NCI-H1436 treated with DMSO at 0.1 percent for 48 hours (cell line): ENCODE measurements around the gene KCNJ12.
"Not testable (repeated sequence)": the region's sequence is repeated elsewhere in the genome, so short reads cannot be mapped to it uniquely, and the experiment has no call there.

Source experiments
- DNase-seq: peaks from one replicate; lab custom pipeline; 2025; lab: John Stamatoyannopoulos, UW

The KCNJ12 gene

DNA sequence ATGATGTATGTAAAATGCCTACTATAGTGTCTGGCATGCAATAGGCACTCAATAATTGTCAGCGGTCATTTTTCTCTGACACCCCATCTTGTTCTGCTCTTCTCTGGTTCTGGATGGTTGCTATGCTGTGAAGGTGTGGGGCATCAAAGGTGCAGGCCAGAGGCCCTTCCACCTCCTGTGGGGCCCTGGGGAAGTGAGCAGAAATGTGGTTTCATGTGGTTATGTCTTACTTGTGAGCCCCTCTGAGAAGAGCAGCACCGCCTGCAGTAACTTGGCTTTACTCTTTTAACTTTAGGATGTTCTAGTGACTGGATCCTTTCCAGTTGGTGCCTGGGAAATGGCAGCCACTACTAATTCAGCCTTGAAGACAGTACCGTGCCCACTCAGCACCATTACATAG, 32.1 kb downstream of the KCNJ12 start:
- DNase-seq = not testable (repeated sequence)

- not testable (repeated sequence) for DNase-seq
Observed at GRCh38 chr17:21408766-21409300, 32.7 kb downstream of the KCNJ12 start.

GRCh38 chr17:21409388-21409787, 33.2 kb downstream of the KCNJ12 start:
- DNase-seq = not testable (repeated sequence)

DNA sequence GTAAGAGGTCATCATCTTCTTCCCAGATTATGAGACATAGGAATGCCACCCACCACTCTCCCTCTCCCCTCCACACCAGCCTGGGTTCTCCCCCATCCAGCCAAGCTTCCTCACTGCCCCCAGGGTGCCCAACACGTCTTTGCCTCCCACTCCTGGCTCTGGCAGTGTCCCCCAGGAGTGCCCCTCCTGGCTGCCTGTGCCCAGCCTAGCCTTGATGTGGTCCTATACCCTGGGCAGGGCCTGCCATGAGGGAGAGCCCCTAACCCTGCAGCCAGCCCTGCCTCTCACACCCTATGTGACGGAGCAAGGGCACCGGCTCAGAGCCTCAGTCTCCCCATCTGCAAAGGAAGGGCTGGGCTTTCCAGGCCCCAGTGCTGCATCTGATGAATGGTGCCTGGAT, 33.8 kb downstream of the KCNJ12 start:
- not testable (repeated sequence) for DNase-seq

DNA sequence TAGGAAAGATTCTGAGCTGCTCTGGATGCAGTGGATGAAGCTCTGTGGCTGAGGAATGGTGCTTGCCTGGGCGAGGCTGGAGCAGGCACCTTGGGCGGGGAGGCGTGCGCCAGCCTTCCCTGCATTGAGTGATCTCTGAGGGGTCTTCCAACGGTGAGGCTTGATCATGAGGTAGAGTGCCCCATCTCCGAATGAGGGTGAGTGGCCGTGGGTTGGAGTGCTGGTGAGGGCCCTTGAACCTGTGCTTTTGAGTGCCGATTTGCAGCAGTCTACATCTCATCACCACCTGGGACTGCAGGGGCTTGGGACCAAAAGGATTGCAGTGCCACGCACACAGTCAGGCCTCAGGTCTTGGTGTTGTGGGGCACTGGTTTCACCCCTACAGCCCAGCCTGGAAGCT, 34.2 kb downstream of the KCNJ12 start:
- DNase-seq = not testable (repeated sequence)

- not testable (repeated sequence) for DNase-seq
Observed at GRCh38 chr17:21410906-21411678, 34.9 kb downstream of the KCNJ12 start.

GRCh38 chr17:21411679-21412205, 35.6 kb downstream of the KCNJ12 start:
- DNase-seq = not testable (repeated sequence)

DNA sequence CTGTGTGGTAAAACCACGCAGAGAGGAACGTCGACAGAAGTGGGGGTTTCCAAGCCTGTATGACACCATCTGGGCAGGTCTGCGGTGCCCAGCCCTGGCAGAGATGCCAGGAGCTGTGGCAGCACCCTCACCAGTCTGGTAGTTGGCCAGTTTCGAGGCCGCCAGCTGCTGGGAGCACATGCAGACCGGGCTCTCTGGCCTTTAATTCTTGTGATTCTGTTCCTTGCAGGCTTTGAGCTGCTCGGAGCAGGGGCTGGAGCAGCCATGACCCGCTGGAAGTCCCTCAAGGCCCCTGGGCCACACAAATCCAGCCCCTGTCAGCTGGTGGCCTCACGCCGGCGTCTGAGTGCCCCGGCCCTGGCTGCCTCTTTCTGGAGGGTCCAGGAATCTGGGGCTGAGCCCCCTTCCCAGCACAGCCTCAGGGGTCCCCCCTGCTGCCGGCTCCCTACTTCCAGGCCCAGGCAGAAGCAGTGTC, 36.1 kb downstream of the KCNJ12 start:
- not testable (repeated sequence) for DNase-seq

- DNase-seq = not testable (repeated sequence)
Observed at GRCh38 chr17:21413570-21414279, 37.6 kb downstream of the KCNJ12 start.

DNA sequence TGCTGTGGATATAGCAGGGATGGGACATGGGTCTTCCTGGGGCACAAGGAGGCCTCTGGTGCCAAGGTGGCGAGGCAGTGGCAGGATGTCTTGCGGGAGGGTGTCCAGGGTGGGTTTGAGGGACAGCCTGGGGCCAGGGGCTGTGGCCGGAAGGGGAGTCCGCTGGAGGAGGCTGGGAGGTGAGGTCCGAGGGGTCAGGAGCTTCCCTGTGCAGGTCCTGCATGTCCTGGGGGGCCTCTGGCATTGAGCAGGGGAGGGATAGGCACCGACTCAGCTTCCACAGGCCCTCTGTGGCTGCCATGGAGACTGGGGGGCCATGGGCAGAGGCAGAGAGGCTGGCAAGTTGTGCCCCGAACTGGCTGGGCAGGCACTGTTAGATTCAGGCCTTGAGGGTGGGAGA, 38.5 kb downstream of the KCNJ12 start:
- DNase-seq = not testable (repeated sequence)

DNA sequence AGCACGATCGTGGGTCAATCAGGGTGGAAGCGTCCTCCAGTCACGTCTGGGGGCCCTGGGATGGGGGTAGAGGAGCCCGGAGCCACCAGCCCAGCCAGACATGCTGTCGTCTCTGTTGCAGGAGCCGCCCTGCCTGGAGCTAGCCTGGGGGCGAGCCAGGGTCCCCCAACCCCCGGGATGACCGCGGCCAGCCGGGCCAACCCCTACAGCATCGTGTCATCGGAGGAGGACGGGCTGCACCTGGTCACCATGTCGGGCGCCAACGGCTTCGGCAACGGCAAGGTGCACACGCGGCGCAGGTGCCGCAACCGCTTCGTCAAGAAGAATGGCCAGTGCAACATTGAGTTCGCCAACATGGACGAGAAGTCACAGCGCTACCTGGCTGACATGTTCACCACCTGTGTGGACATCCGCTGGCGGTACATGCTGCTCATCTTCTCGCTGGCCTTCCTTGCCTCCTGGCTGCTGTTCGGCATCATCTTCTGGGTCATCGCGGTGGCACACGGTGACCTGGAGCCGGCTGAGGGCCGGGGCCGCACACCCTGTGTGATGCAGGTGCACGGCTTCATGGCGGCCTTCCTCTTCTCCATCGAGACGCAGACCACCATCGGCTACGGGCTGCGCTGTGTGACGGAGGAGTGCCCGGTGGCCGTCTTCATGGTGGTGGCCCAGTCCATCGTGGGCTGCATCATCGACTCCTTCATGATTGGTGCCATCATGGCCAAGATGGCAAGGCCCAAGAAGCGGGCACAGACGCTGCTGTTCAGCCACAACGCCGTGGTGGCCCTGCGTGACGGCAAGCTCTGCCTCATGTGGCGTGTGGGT, 39.2 kb downstream of the KCNJ12 start:
- DNase-seq = not testable (repeated sequence)

DNA sequence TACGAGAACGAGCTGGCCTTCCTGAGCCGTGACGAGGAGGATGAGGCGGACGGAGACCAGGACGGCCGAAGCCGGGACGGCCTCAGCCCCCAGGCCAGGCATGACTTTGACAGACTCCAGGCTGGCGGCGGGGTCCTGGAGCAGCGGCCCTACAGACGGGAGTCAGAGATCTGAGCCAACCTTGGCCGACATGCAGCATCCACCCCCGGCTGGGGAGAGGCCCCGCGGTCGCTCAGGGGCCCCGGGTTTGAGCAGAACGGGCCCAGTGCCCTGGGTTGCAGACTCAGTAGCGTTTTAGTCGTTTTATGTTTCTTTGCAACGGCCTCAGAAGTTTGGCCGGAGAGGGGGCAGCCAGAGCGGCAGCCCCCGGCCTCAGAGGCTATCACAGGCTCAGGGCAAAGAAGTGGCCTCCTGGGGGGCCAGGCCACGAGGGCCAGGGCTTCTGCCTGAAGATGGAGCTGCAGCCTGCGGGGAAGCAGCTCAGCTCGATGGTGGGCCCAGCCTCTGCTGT, 40.4 kb downstream of the KCNJ12 start:
- DNase-seq = not testable (repeated sequence)

GRCh38 chr17:21417349-21417748, 41.2 kb downstream of the KCNJ12 start:
- DNase-seq = not testable (repeated sequence)

GRCh38 chr17:21417921-21418320, 41.8 kb downstream of the KCNJ12 start:
- no peak for DNase-seq

- DNase-seq = no peak
Observed at GRCh38 chr17:21418446-21419298, 42.5 kb downstream of the KCNJ12 start.

DNA sequence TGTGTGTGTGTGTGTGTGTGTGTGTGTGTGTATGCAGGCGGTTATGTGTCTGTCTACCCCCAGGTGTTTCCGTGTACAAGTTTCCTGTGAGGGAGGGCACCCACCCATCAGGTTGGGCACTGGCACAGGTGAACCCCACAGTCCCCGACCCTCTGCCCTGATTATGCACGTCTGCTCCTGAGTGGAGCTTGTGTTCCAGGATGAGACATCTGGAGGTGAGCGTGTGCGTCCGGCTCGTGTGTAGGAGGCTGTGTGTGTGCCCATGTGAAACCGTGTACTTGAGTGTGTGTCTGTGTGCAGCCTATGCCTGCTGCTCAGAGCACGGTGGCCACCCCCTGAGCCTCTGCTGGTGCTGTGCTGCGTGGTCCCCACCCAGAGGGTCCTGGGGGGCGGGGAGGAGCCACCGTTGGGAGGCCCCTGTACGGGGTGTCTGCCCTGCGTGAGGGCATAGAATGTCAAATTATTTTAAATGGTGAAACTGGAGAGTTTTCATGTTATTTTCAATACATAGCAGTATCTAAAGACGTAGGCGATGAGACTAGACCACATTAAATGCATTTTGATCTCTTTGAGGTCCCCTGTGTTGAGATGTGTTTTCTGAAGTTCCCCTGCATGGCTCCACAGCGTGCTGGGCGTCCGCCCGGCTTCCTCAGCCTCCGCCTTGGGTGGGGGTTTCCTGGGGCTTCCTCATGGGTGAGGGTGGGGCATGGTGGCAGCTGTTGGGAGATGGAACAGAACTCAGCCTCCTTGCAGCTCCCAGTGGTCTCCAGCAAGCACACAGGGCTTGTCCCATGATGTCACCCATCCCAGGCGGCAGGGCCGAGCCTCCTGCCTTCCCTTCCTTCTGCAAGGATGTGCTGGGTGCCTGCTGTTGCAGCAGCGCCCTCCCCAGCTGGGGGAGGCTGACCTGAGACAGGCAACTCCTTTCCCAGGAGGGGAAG, 43.4 kb downstream of the KCNJ12 start:
- no peak for DNase-seq

- not testable (repeated sequence) for DNase-seq
Observed at GRCh38 chr17:21420503-21421090, 44.4 kb downstream of the KCNJ12 start.

- not testable (repeated sequence) for DNase-seq
Observed at GRCh38 chr17:21421421-21422310, 45.5 kb downstream of the KCNJ12 start.
